Chondrocyte (in vitro differentiated cells): Measurements from ENCODE around the gene TAPBP. TPM values are rescaled to one million over a fixed set of nuclear protein-coding genes. Genes with fewer than 3 reads are reported as not detected.
A peak's percentile ranks its signal among the peaks of the same experiment; 100 is the strongest.

ENCODE experiments used
- DNase-seq: peaks from one replicate; pipeline ENCODE4 v3.0.0; 2021; ENCODE audit warnings: mixed read lengths, low spot score
- H3K27ac Mint-ChIP-seq: one replicate; pipeline ENCODE4 v1.8.0; 2021; ENCODE audit warnings: mild to moderate bottlenecking, moderate library complexity, mixed read lengths; ENCODE audit not compliant: unreplicated experiment
- H3K27me3 Mint-ChIP-seq: 2 replicates; pipeline ENCODE4 v1.8.0; 2021; ENCODE audit warnings: low read depth, mixed read lengths
- H3K36me3 Mint-ChIP-seq: 2 replicates; pipeline ENCODE4 v1.8.0; 2021; ENCODE audit warnings: low read depth, mixed read lengths
- H3K4me1 Mint-ChIP-seq: 2 replicates; pipeline ENCODE4 v1.8.0; 2021; ENCODE audit warnings: low read depth, mild to moderate bottlenecking, mixed read lengths
- H3K4me3 Mint-ChIP-seq: one replicate; pipeline ENCODE4 v1.8.0; 2021; ENCODE audit warnings: mild to moderate bottlenecking, moderate library complexity, mixed read lengths; ENCODE audit not compliant: unreplicated experiment
- H3K9me3 Mint-ChIP-seq: 2 replicates; pipeline ENCODE4 v1.8.0; 2021; ENCODE audit warnings: low read depth, mixed read lengths
- total RNA-seq: library from RNA; stranded (reverse); gene quantifications from 3 replicates; pipeline ENCODE4 v1.2.1, GENCODE V29; 2021
- TF ChIP-seq, protein P1 (sequence below): fragments of 200-600 bp; sonication (generic); IDR thresholded peaks from 2 replicates; pipeline ENCODE4 v1.5.0; 2021; ENCODE audit warnings: antibody characterized with exemption, mild to moderate bottlenecking, moderate library complexity

The TAPBP gene
- total RNA-seq, 1 donor from 2014 or later = 86.2 TPM

DNA sequence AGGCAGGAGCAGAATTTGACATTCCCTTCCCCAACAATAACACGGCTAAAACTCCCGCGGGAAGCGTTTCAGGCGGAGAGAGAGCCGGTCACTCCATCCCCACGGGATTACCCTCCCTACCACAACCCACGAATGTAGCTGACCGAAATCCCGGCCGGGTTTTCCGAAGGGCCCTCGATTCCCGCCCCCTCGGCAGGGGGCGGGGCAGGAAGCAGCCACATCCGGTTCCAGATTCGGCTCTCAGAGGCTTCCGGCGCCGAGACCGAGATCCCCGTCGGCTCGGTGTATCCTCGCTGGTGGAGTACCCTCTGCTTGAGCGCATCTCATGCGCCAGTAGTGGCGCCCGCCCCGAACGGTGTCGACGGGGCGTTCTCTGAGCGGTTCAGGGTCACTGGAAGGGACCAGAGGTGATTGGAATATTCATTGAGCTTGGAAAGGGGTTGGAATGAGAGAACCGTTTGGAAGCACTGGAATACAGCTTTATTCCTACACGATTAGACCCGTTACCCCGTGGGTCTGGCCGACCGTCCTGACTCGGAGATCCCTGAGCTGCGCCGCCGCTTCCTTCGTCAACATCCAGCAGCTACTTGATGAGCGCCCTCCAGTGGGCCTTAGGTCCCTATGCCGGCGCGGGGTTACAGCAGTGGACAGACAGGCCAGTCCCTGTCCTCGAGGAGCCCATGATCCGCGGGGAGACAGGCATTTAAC is 14.5 kb downstream of the TAPBP start:
- DNase-seq = peak; percentile 95
- H3K9me3 Mint-ChIP-seq = no peaks in the 10 kb centered on the region

DNA sequence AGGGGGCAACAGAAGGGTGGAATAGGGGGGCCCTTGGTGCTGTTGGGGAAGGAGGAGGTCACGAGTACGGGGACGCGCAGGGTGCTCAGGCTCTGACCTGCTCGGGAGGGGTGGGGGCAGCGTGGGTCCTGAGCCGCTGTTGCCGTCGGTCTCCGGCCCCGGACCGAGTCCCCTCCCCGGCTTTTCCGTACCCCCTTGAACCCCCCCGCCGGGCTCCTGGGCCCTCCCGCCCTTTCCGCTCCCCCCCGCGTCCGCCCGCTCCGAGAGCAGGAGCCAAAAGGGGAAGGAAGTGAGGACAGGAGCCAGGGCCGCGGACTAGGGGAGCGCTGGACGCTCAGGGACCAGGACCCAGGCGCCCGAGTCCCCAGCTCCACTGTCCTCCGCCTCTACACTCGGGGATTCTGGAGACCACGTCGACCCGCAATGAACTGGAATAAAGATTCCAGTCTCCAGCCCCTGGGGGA is 15.1 kb downstream of the TAPBP start, which contains the start of gene RGL2:
RGL2 (minus strand) TSS at position 170 of the 464 bp plus-strand sequence. CDS start 332 bp downstream, outside the sequence.
- Mint-ChIP-seq H3K27ac (peak within 1 kb of the TSS; percentile 99), H3K4me1 (peaks cover 36% of the 10 kb centered on the region), H3K9me3 (no peaks in the 10 kb centered on the region), H3K27me3 (no peaks in the 10 kb centered on the region), H3K4me3 (peak within 1 kb of the TSS; percentile 98), H3K36me3 (peaks cover 10% of the 10 kb centered on the region)
- no peak for DNase-seq
- TF ChIP-seq, protein P1, sequence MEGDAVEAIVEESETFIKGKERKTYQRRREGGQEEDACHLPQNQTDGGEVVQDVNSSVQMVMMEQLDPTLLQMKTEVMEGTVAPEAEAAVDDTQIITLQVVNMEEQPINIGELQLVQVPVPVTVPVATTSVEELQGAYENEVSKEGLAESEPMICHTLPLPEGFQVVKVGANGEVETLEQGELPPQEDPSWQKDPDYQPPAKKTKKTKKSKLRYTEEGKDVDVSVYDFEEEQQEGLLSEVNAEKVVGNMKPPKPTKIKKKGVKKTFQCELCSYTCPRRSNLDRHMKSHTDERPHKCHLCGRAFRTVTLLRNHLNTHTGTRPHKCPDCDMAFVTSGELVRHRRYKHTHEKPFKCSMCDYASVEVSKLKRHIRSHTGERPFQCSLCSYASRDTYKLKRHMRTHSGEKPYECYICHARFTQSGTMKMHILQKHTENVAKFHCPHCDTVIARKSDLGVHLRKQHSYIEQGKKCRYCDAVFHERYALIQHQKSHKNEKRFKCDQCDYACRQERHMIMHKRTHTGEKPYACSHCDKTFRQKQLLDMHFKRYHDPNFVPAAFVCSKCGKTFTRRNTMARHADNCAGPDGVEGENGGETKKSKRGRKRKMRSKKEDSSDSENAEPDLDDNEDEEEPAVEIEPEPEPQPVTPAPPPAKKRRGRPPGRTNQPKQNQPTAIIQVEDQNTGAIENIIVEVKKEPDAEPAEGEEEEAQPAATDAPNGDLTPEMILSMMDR = no peak

More for the DNA sequence above, 14.5 kb downstream of the TAPBP start:
- Mint-ChIP-seq H3K4me1 (peaks cover 36% of the 10 kb centered on the region), H3K36me3 (peaks cover 10% of the 10 kb centered on the region), H3K27ac (peak overlapping the region; percentile 99), H3K4me3 (peak overlapping the region; percentile 98), H3K27me3 (no peaks in the 10 kb centered on the region)
- TF ChIP-seq, protein P1 = peak; percentile 91

DNA sequence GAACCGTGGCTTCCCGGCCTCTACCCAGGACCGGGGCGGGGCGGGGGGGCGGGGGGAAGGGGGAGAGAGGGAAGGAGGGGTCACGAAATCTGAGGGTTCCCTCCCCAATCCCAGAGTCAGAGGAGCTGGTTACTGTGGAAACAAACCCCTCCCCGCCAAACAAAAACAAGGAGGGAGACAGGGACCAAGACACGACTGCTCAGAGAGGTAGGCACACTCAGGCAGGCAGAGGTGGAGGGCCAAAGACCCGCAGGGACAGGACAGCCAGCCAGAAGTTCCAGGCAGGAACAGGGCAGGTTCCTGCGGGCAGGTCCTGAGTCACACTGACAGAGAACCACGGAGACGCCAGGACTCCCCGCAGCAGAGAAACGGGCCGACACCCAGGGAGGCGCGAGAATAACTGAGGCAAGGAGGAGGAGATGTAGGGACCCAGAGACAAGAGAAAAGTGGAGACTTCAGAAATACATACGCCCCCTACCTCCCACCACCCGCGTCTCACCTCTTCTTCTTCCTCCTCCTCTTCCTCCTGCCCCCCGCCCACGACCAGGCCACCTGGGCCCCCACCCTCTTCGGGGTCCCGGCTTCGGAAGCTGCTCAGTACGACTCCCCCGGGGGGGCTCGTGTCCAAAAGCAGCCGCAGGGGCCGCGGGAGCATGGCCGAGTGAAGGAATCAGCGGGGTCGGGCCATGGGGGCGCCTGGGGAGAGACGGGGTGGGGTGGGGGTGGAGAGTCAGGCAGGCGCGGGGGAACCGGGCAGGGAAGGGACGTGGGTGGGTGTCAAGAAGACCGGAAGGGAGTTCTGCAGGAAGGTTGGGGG is 15.7 kb downstream of the TAPBP start:
- peaks cover 36% of the 10 kb centered on the region for H3K4me1 Mint-ChIP-seq
- H3K9me3 Mint-ChIP-seq = no peaks in the 10 kb centered on the region
- TF ChIP-seq, protein P1 = peak; percentile 42
- no peak for DNase-seq
- peak overlapping the region; percentile 98 for H3K4me3 Mint-ChIP-seq
- H3K27ac Mint-ChIP-seq = peak overlapping the region; percentile 99
- no peaks in the 10 kb centered on the region for H3K27me3 Mint-ChIP-seq
- peaks cover 7% of the 10 kb centered on the region for H3K36me3 Mint-ChIP-seq

DNA sequence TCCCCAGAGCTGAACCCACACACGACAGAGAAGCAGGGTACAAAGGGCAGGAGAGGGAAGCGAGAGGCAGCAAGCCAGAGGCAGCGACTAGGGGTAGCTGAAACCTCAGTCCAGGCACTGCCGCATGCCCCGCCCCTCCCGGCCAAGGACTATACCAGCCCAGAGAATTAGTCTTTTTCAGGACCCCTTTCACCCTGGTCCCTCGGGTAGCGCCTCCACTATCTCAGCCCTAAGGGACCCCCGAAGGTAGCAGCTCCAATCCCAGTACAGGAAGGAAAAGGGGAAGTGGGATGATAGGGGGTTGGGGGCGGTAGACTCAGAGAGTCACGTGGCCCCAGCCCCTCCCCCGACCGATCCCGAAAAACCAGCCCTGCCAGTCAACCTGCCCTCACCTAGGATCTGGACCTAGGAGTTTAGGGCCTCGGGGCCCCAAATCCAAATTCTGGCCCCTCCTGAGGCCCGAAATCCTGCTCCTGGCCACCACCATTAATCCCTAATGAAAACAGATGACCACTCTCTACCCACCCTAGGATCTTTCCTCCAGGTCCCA is 16.4 kb downstream of the TAPBP start:
- TF ChIP-seq, protein P1 = no peak
- no peaks in the 10 kb centered on the region for H3K9me3 Mint-ChIP-seq
- peaks cover 36% of the 10 kb centered on the region for H3K4me1 Mint-ChIP-seq
- peak overlapping the region; percentile 74 for H3K27ac Mint-ChIP-seq
- peak overlapping the region; percentile 98 for H3K4me3 Mint-ChIP-seq
- H3K27me3 Mint-ChIP-seq = no peaks in the 10 kb centered on the region
- DNase-seq = no peak
- peaks cover 7% of the 10 kb centered on the region for H3K36me3 Mint-ChIP-seq
